AG04450 (cell line): ENCODE measurements around the gene LOX. TPM values are rescaled to one million over a fixed set of nuclear protein-coding genes. Genes with fewer than 3 reads are reported as not detected.
A peak's percentile ranks its signal among the peaks of the same experiment; 100 is the strongest.

ENCODE experiments used
- CTCF ChIA-PET: fragments of 300-600, 350-600 bp; formaldehyde crosslinking; extraction: SDS; loops from one replicate; lab custom pipeline; 2022; ENCODE audit warnings: antibody characterized with exemption, inconsistent platforms; lab: Charles Lee
- POLR2A ChIA-PET: fragments of 350-600 bp; formaldehyde crosslinking; extraction: SDS; loops from one replicate; lab custom pipeline; 2021; ENCODE audit warnings: antibody characterized with exemption, inconsistent platforms; lab: Yijun Ruan, JAX
- DNase-seq: peaks from one replicate; pipeline ENCODE4 v3.0.0-alpha.2; 2011; ENCODE audit warnings: low read depth, low spot score
- H3K27ac ChIP-seq: one replicate; pipeline ENCODE4 v1.5.1; 2012; ENCODE audit warnings: low read depth, low read length, control low read depth
- H3K27me3 ChIP-seq: one replicate; pipeline ENCODE4 v1.6.0; 2012; ENCODE audit warnings: low read length; ENCODE audit not compliant: control insufficient read depth, insufficient read depth
- H3K4me3 ChIP-seq: 2 replicates; pipeline ENCODE4 v1.5.1; 2011; ENCODE audit warnings: mild to moderate bottlenecking, low read depth, low read length, control low read depth
- H3K9me3 ChIP-seq: 2 replicates; pipeline ENCODE4 v1.5.1; 2012; ENCODE audit warnings: low read length; ENCODE audit not compliant: control insufficient read depth, insufficient read depth
- polyA plus RNA-seq: library from polyadenylated mRNA; depleted of rRNA; stranded (reverse); fragments of >200 nt; gene quantifications from 2 replicates; pipeline ENCODE4 v1.2.3, GENCODE V29; 2011
- TF ChIP-seq, protein P1 (sequence below): IDR thresholded peaks from 2 replicates; pipeline ENCODE4 v1.5.1; 2011; ENCODE audit warnings: low read depth, low read length, control low read depth, inconsistent platforms

The LOX gene
- polyA plus RNA-seq, 1 experiment, result 228 TPM

DNA sequence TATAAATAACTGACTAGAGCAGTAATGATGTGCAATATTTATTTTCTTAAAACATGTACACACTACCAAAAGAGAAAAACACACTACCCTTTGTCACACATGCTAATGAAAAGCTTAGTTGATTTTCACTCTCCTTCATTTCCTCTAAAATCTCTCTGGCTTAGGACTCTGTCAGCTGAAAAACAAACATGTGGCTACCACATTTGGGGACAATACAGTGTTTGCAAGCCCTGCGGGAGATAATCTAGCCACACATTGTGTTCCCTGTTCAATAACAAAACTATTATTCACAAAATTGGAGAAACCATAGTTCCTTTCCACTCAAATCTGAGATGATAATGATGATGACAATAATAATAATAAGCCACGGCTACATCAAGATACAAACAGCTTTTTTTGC lies 3.5 kb upstream of the LOX start:
- Histone ChIP-seq H3K27ac (no peak overlapping the region), H3K9me3 (no peaks in the 10 kb centered on the region; the same call in 1 of the 2 replicates), H3K4me3 (no peak overlapping the region), H3K27me3 (no peaks in the 10 kb centered on the region)
- CTCF ChIA-PET, result interaction anchor here (1.6 to 2.4 kb wide), 3 partner anchors 11 to 75 kb away, joined by 7 to 16 read pairs (median 10); no protein-coding TSS in a partner anchor
- TF ChIP-seq, protein P1, sequence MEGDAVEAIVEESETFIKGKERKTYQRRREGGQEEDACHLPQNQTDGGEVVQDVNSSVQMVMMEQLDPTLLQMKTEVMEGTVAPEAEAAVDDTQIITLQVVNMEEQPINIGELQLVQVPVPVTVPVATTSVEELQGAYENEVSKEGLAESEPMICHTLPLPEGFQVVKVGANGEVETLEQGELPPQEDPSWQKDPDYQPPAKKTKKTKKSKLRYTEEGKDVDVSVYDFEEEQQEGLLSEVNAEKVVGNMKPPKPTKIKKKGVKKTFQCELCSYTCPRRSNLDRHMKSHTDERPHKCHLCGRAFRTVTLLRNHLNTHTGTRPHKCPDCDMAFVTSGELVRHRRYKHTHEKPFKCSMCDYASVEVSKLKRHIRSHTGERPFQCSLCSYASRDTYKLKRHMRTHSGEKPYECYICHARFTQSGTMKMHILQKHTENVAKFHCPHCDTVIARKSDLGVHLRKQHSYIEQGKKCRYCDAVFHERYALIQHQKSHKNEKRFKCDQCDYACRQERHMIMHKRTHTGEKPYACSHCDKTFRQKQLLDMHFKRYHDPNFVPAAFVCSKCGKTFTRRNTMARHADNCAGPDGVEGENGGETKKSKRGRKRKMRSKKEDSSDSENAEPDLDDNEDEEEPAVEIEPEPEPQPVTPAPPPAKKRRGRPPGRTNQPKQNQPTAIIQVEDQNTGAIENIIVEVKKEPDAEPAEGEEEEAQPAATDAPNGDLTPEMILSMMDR, result no peak
- no peak for DNase-seq
- POLR2A ChIA-PET, result no interaction called here

DNA sequence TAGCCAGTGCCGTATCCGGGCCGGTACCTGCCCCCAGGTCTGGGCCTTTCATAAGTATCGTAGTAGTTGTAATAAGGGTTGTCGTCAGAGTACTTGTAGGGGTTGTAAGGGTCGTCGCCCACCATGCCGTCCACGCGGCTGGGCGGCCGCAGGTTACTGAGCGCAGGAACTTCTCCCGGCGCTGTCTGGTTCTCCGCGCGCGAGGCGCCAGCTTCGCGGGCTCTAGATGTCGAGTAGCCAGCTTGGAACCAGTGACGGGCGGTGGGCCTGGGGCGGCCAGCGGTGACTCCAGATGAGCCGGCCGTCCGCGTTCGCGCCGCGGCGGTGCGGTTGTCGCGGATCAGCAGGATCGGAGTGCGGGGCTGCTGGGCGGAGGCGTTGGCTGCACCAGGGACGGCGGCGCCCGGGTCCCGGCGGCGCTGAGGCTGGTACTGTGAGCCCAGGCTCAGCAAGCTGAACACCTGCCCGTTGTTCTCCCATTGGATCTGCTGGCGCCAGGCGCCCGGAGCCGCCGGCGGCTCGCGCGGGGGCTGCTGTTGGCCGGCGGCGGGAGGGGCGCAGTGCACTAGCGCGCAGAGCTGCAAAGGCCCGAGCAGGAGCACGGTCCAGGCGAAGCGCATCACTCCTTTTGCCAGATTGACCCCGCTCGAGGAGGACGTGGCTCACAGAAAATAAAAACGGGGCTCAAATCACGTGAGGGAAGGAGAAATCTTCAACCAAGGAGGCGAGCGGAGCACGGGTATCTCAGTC lies 518 bp downstream of the LOX start:
- CTCF ChIA-PET, result interaction anchor here (0.9 to 4.5 kb wide), 11 partner anchors 15 to 127 kb away, joined by 4 to 105 read pairs (median 7); a partner anchor contains a TSS

DNA sequence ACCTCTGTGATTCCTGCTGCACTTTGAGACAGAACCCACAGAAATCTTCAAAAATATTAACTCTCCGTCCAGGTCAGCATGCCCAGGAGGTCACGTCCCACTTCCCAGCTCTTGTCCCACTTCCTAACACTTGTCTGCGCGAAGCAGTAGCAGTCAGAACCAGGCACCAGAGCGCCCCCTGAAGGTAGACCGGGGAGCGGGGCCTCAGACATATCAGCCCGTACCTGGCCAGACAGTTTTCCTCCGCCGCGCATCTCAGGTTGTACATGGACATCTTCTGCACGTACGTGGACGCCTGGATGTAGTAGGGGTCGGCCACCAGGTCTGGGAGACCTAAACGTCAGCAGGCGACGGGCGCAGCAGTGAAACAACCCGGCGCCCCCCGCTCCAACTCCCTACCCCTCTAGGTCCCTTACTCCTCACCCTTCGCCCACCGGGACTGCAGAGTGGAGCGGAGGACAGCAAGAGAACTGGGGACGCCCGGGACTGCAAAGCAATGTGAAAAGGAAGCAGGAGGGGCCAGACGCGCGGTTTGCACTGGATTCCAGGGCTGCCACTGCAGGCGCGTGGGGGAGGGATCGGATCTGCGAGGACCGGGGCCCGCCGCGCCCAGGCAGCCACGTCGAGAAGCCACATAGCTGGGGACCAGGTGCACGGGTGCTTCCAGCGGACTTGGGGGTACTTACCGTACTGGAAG lies 1.2 kb downstream of the LOX start:
- DNase-seq, result no peak
- Histone ChIP-seq H3K9me3 (no peaks in the 10 kb centered on the region; the same call in 1 of the 2 replicates), H3K4me3 (peak overlapping the region; percentile 92), H3K27ac (peak overlapping the region; percentile 97), H3K27me3 (no peaks in the 10 kb centered on the region)
- TF ChIP-seq, protein P1, result peak; percentile 93
- ChIA-PET CTCF (interaction anchor here (0.6 to 4.5 kb wide), 49 partner anchors 8 to 242 kb away, joined by 3 to 105 read pairs (median 5); partner anchors contain the start of gene SRFBP1), POLR2A (interaction anchor here (0.5 to 3.2 kb wide), 11 partner anchors 9 to 1820 kb away, joined by 3 to 52 read pairs (median 3); partner anchors contain the start of gene SRFBP1)

More for the DNA sequence above, 518 bp downstream of the LOX start:
- peak overlapping the region; percentile 92 for H3K4me3 ChIP-seq
- peak overlapping the region; percentile 97 for H3K27ac ChIP-seq
- no peaks in the 10 kb centered on the region for H3K27me3 ChIP-seq
- no peaks in the 10 kb centered on the region; the same call in 1 of the 2 replicates for H3K9me3 ChIP-seq
- DNase-seq, result no peak
- POLR2A ChIA-PET, result interaction anchor here (0.6 to 3.2 kb wide), 11 partner anchors 10 to 116 kb away, joined by 3 to 52 read pairs (median 6); partner anchors contain the start of gene SRFBP1
- TF ChIP-seq, protein P1, result no peak

DNA sequence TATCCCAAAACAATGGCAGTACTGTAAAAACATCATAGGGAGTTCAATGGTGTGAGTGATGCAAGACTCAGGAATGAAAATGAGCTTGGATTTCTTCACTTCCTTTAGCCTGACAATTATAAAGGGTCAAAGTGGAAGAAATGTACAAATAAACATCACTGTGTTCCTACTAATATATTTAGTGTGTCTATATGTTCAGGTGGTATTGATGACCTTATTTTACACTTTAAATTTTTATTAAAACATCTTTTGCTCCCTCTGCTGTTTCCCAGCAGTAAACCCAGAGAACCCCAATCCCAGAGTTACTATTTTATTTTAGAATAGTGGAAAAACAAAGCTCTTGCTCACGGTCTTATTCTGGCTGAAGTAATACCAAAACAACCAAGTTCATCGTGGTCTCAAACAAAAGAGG lies 2.0 kb downstream of the LOX start:
- Histone ChIP-seq H3K4me3 (peak overlapping the region; percentile 92), H3K27ac (peak overlapping the region; percentile 24), H3K9me3 (no peaks in the 10 kb centered on the region; the same call in 1 of the 2 replicates), H3K27me3 (no peaks in the 10 kb centered on the region)
- CTCF ChIA-PET, result interaction anchor here (0.6 to 4.5 kb wide), 44 partner anchors 7 to 243 kb away, joined by 3 to 105 read pairs (median 5); partner anchors contain the start of gene SRFBP1
- POLR2A ChIA-PET, result interaction anchor here (0.5 to 3.2 kb wide), 6 partner anchors 8 to 1820 kb away, joined by 3 to 52 read pairs (median 3); no protein-coding TSS in a partner anchor
- TF ChIP-seq, protein P1, result peak; percentile 46
- DNase-seq, result no peak
